ENCODE data around the gene ERBB4.

The ERBB4 gene

DNA sequence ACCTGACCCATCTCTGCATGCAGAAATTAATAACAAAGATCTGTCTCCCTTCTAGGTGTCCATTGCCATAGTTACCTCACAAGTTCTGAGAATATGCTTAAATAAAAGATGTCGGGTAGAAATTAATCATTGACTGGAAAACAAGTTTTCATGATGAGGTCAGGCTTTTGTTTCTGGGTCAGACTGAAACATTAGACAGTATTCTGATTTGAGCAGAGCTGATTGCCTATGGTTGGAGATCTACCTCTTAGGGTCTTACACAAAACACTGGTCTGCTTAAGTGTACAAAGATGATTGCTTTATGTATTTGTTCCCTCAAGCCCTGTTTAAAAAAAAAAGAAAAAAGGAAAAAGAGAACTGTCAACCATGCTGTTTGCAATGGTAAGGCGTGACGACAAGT, 1025.8 kb downstream of the ERBB4 start:
- no peak for TF ChIP-seq POLR2A (IDR thresholded peaks at IDR 0.05; ENCODE audit: low read depth, low read length)
- FAIRE-seq = no peak
- DNase-seq (ENCODE audit: insufficient read length, low spot score) = no peak

DNA sequence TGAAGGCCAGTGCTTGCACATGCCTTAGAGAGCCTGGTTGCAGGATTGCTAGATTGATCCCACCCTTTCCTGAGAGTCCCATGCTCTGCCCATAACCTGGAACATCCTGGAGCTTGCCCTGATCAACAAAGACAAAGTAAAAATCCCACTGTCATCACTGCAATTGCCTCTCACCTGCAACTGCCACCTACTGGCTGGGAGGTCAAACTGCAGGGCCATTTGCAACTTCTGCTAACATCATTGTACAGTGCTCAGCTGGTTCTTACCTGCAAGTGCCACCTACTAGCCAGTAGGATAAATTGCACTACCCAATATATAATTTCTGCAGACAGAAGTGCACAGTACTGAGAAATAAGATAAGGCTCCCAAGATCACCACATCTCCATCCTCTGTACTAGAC, 1034.7 kb downstream of the ERBB4 start:
- no peak for DNase-seq (ENCODE audit: insufficient read length, low spot score)
- no peak for TF ChIP-seq POLR2A (IDR thresholded peaks at IDR 0.05; ENCODE audit: low read depth, low read length)

DNA sequence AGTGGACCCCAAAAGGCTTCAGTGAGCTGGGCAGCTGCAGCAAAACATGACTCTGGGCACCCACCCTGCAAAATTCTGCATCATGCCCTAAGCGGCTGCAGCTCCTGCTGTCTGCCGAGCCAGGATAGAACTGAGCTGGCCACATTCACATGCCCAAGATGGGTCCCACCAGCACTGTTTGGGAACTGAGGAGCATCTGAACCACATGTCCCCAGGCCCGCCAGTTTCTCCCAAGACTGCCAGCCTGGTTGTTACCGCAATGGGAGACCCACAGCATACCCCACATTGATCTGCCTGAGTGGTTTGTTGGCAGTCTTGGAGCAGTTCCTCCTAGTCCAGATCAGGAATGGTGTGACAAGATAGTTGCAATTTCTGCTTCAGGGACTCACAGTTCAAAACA, 1035.4 kb downstream of the ERBB4 start:
- DNase-seq (ENCODE audit: insufficient read length, low spot score) = no peak
- no peak for FAIRE-seq

More for the DNA sequence above, 1034.7 kb downstream of the ERBB4 start:
- FAIRE-seq = no peak

DNA sequence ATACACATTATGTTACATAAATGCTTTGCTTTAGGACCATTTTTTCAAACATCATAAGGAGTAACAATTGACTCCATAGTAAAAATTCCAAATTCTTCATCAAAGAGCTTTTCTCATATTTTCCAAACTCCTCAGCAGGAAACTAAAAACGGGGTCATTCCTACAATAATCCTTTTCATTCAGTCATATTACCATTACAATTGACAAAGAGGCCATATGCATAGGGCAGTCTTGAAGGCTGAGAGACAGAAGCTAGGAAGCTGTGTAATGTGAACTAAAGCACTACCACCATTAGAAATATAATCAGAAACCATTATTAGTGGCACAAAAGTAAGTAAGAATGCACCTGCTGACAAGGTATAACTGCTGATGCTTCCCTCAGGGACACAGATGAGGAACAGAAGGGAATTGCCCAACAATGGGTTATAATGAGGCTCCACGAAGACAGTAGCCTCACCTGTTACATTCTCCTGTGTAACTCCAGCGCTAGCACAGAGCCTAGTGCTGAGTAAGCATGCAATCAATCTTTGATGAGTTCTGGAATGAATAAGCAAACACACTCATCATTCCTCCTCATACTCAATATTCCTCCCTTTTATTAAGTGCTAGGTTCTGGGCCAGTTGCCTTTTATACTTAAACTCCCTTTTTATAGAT, 1039.9 kb downstream of the ERBB4 start:
- no peak for DNase-seq (ENCODE audit: insufficient read length, low spot score)

More for the DNA sequence above, 1035.4 kb downstream of the ERBB4 start:
- no peak for TF ChIP-seq POLR2A (IDR thresholded peaks at IDR 0.05; ENCODE audit: low read depth, low read length)

DNA sequence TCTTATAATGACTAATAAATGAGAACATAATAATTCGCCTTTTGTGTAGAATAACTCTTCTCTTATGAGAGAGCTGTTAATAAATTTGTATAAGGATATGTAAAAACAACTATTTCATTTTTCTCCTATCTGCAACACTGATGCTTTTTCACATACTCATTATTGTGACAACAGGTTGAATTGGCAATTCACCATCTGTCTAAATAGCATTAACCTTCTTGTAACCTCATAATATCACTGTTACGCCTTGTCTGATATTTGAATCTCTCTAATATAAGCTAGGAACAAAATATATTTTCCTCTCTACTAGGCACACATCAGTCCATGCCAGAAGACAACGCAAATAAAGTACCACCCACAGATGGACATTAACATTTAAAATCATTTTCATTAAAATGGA, 1043.3 kb downstream of the ERBB4 start:
- no peak for FAIRE-seq

More for the DNA sequence above, 1039.9 kb downstream of the ERBB4 start:
- no peak for FAIRE-seq
- TF ChIP-seq POLR2A (IDR thresholded peaks at IDR 0.05; ENCODE audit: low read depth, low read length) = no peak

DNA sequence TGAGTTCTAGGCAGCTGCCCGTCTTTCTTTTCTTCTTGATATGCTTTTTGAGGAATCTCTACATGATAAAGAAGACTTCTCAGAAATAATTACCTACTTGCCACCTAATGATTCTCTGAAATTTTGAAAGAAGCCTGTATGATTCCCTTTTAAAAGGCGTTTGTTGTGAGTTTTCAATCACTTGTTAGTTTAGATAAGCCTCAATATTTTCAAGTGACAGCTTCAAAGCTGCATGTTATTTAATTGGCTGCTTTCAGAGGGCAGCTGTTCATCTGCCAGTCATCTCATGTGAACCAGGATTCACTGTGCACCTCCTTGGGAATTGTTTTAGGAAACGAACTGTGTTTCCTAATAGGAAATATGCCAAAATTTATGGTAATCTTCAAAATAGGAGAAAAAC, 1044.1 kb downstream of the ERBB4 start:
- DNase-seq (ENCODE audit: insufficient read length, low spot score) = no peak
- FAIRE-seq = no peak
- TF ChIP-seq POLR2A (IDR thresholded peaks at IDR 0.05; ENCODE audit: low read depth, low read length) = no peak

More for the DNA sequence above, 1043.3 kb downstream of the ERBB4 start:
- no peak for DNase-seq (ENCODE audit: insufficient read length, low spot score)
- no peak for TF ChIP-seq POLR2A (IDR thresholded peaks at IDR 0.05; ENCODE audit: low read depth, low read length)

DNA sequence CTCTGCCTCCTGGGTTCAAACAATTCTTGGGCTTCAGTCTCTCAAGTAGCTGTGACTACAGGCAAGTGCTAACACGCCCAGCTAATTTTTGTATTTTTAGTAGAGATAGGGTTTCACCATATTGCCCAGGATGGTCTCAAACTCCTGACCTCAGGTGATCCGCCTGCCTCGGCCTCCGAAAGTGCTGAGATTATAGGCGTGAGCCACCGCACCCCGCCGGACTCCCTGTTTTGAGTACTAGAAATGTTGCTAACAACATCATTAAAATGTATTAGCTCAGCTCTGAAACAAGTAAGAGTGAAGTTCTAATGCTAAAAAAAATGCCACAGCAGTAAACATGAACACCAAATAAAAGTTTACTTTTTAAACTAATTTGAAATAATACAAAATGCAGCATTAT, 1044.5 kb downstream of the ERBB4 start:
- FAIRE-seq = no peak
- no peak for DNase-seq (ENCODE audit: insufficient read length, low spot score)
- no peak for TF ChIP-seq POLR2A (IDR thresholded peaks at IDR 0.05; ENCODE audit: low read depth, low read length)

DNA sequence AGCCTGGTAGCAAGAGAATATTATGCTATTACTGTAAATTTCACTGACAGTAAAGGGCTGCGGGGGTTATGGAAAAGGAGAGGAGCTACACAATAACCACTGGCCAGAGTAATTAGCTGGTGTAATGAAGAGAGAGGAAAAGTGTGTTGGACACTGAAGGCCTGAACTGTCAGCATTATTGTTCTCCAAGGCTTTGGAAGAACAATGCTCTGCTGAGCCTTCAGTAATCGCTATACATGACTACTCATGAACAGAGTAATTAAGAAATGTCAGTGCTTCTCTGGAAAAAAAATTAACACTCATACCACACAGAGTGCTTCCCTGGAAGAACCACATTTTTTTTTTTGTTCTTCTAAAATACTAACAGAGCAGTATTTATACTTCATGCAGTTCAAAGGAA, 1050.9 kb downstream of the ERBB4 start:
- TF ChIP-seq POLR2A (IDR thresholded peaks at IDR 0.05; ENCODE audit: low read depth, low read length) = no peak
- FAIRE-seq (no peak), DNase-seq (ENCODE audit: insufficient read length, low spot score) (no peak)

DNA sequence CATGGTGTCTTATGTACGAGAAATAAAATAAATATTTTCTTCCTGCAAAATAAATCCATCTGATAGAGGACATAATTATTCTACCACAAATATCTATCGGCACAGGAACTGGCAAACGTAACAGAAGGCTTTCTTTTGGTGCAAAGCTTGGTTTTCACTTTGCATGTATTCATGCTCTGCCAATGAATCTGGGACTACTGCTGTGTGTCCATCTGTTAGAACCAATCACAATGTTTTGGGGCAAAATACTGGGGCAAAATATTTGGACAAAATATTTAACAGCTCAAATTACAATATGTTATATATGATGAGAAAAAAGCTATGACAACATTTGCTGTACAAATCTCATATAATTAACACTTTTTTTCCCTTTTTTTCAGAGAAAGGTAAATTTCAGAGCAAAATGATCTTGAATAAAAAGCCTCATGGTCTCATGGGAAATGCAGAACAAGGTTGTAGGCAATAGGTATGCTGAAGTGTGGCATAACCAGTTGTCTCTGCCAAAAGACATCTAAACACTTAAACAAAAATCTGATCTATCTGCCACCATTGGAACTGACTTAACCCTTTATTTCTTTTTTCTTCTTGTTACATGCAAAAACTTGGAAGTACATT, 1059.0 kb downstream of the ERBB4 start:
- FAIRE-seq (no peak), DNase-seq (ENCODE audit: insufficient read length, low spot score) (no peak)
- no peak for TF ChIP-seq POLR2A (IDR thresholded peaks at IDR 0.05; ENCODE audit: low read depth, low read length)

DNA sequence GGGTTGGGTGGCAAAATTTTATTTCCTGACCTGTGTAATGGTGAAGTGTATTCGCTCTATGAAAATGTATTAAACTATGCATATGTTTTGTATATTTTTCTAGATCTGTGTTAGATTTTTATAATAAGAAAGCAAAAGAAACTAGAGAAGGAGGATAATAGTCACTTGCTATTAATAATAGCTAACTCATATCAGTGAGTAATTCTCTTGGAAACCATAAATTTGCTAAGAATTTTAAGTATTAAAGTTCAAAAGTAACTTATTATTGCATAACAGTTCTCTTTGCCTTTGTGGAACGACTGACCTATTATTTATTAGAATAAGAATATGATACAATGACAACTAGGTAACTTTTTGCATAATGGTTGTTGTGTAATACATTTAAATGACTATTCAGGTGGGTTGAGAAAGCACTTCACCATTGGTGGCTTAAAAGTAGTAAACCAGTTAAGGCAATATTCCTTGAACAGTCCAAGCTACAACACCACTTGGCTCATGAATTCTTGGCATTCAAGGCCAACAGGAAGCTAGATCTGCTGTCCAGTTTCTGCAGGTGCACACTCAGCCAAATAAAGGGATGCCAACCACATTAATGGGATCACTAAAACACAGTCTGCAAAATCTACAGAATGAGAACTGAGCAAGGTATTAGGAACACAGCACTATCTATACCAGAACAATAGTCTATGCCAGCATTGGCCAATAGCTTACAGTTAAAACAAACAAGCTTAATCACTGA, 1060.9 kb downstream of the ERBB4 start:
- FAIRE-seq (no peak), DNase-seq (ENCODE audit: insufficient read length, low spot score) (no peak)
- no peak for TF ChIP-seq POLR2A (IDR thresholded peaks at IDR 0.05; ENCODE audit: low read depth, low read length)

DNA sequence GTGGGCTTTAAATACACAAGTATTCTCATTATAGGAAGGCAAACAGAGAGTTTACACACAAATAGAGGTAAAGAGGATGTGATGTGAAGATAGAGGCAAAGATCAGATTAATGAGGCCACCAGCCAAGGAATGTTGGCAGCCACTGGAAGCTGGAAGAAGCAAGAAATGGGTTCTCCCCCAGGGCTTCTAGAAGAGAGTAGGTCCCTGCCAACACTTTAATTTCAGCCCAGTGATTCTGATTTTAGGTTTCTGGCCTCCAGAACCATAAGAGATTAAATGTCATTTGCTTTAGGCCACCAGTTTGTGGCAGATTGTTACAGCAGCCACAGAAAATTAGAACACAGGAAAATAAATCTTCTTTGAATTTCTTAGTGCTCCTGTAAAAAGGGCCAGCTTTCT, 1065.5 kb downstream of the ERBB4 start:
- FAIRE-seq (no peak), DNase-seq (ENCODE audit: insufficient read length, low spot score) (no peak)
- TF ChIP-seq POLR2A (IDR thresholded peaks at IDR 0.05; ENCODE audit: low read depth, low read length) = no peak

DNA sequence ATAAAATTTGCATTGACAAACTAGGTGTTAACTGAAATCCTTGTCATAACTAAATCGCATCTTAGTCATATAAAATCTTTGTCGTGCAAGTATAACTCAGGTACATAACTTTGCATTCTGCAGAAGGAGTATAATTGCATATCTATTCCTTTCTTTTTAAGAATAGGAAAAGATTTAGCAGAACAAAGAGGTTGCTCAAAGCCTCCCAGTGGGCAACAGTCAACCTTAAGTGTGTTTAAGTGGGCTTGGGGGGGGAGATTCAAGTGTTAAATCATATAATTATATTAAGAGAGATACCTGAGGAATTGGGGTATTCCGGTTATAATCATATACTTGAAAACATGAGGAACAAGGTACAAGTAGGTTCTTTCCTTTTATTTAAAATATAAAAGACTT, 1068.9 kb downstream of the ERBB4 start:
- FAIRE-seq = no peak
- no peak for DNase-seq (ENCODE audit: insufficient read length, low spot score)
- no peak for TF ChIP-seq POLR2A (IDR thresholded peaks at IDR 0.05; ENCODE audit: low read depth, low read length)

DNA sequence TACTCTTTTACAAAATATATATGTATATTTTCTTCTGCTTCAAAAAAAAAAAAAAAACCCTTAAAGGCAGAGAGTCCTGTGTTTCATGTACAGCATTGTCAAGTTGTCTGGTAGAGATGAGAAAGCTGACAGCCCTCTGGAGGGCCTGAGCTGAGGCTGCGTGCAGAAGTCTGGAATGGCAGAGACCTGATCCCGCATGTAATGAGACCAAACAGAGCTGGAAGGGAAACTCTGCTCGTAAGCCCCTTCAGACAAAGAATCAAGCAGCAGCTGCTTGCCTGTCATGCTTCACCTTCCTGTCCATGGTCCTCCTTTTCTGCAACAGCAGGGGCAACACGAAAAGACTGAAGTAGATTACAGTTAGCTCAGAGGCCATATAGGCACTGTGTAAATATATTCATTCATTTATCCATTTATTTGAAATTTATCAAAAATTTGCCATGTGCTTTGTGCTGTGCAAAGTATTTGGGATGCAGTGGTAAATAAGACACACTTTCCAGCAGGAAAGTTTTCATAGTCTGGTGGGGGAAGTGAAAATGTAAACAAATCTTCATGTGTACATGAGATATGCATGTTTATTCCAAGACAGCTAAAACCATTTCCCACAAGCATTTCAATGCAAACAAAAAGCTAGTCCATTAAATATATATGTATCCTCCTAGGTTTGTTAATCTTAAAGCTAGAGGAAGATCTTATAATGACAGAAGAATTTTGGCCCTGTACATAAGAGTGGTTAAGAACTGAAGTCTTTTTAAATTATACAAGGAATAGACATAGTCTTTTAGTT, 1069.5 kb downstream of the ERBB4 start:
- FAIRE-seq = no peak
- no peak for DNase-seq (ENCODE audit: insufficient read length, low spot score)
- no peak for TF ChIP-seq POLR2A (IDR thresholded peaks at IDR 0.05; ENCODE audit: low read depth, low read length)

DNA sequence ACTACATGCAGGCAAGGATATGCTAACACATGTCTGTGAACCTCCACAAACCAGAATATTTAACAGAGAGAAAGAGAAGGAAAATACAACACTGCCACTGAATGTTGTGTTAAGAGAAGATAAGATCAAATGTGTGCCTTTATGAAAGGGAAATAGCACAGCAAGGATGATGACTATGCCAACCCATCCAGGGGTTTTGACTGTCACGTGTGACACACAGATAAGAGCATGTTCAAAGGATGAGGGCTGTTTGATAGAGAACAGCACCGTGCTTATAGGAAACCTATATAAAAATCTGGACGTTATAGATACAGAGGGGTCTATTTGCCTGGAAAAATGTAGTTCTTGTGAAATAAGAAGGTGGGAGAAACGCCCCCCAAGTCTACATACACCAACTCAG, 1070.4 kb downstream of the ERBB4 start:
- no peak for TF ChIP-seq POLR2A (IDR thresholded peaks at IDR 0.05; ENCODE audit: low read depth, low read length)
- DNase-seq (ENCODE audit: insufficient read length, low spot score) (no peak), FAIRE-seq (no peak)

Data from H54 (cell line).